Sigmoid colon (tissue), 7 donors: ENCODE measurements around the gene ANGPTL3. TPM values are rescaled to one million over a fixed set of nuclear protein-coding genes. Genes with fewer than 3 reads are reported as not detected.
"Not testable (repeated sequence)": the region's sequence is repeated elsewhere in the genome, so short reads cannot be mapped to it uniquely, and the experiment has no call there.

Experiments used
- DNase-seq: peaks from one replicate; pipeline ENCODE4 v3.0.0-alpha.2; 2019
- H3K27ac ChIP-seq, 4 donors: fragments of 200-600 bp; sonication (generic); one replicate each; pipeline ENCODE4 v1.5.1; 2016 to 2019; ENCODE audit warnings: mild to moderate bottlenecking in 1 of 4
- H3K27me3 ChIP-seq, 3 donors: fragments of 200-600 bp; sonication (generic); one replicate each; pipeline ENCODE4 v1.5.1; 2019; ENCODE audit warnings: mild to moderate bottlenecking in 1 of 3
- H3K36me3 ChIP-seq, 4 donors: fragments of 200-600 bp; sonication (generic); one replicate each; pipeline ENCODE4 v1.5.1; 2016 to 2019
- H3K4me1 ChIP-seq, 4 donors: fragments of 200-600 bp; sonication (generic); one replicate each; pipeline ENCODE4 v1.5.1; 2017 to 2019
- H3K4me3 ChIP-seq, 4 donors: fragments of 200-600 bp; sonication (generic); one replicate each; pipeline ENCODE4 v1.5.1; 2017 to 2019; ENCODE audit warnings: mild to moderate bottlenecking in 2 of 4, moderate library complexity in 1 of 4
- H3K9me3 ChIP-seq, 4 donors: fragments of 200-600 bp in 3 of 4; sonication (generic) in 3 of 4; one replicate each; pipeline versions ENCODE4 v1.5.1 to v1.6.1; 2013 to 2019
- EP300 ChIP-seq, 4 donors: sonication (generic); formaldehyde crosslinking; IDR thresholded peaks; one replicate each; pipeline ENCODE4 v1.6.1; 2017; ENCODE audit warnings: antibody characterized with exemption in 4 of 4
- POLR2A ChIP-seq, 2 donors: fragments of 450-650 bp; IDR thresholded peaks; one replicate each; pipeline ENCODE4 v1.6.1; 2016; ENCODE audit warnings: antibody characterized with exemption in 2 of 2, mild to moderate bottlenecking in 2 of 2, moderate library complexity in 2 of 2
- POLR2AphosphoS5 ChIP-seq, 4 donors: sonication (generic); formaldehyde crosslinking; IDR thresholded peaks; one replicate each; pipeline ENCODE4 v1.6.1; 2017; ENCODE audit warnings: antibody characterized with exemption in 4 of 4
- WGBS, 2 donors: extraction: QIAGEN DNeasy Blood & Tissue Kit; methylation state at CpG; one replicate each; pipeline ENCODE4 v1.1.7; 2013; 5-methylcytosine and 5-hydroxymethylcytosine counted together
- intact Hi-C: fragments of 100-400 bp; cut with DNase I; formaldehyde crosslinking; loops from one replicate; pipeline ENCODE4 v1.15.1; 2023
- polyA plus RNA-seq, 3 donors: library from polyadenylated mRNA; stranded (reverse); fragments of 200-250 nt; gene quantifications; one replicate each; pipeline ENCODE4 v1.2.3, GENCODE V29; 2013
- total RNA-seq, 4 donors: library from RNA; depleted of rRNA; stranded (reverse); fragments of >200 nt; gene quantifications; one replicate each; pipeline ENCODE4 v1.1.0, GENCODE V29; 2016
- TF ChIP-seq, protein P1 (sequence below), 4 experiments: fragments of 450-650 bp in 3 of 4; fragments of 200-600 bp in 1 of 4; IDR thresholded peaks; one replicate each; pipeline ENCODE4 v1.5.1; 2016 to 2019; ENCODE audit warnings: antibody characterized with exemption in 4 of 4, mild to moderate bottlenecking in 3 of 4, moderate library complexity in 2 of 4
- donor health status: healthy with polysubstance abuse.
- donor health status: Bipolar disorder and iron deficiency.
- donor health status: healthy.

Gene ANGPTL3
- total and polyA plus RNA-seq, 7 donors, result not detected

DNA sequence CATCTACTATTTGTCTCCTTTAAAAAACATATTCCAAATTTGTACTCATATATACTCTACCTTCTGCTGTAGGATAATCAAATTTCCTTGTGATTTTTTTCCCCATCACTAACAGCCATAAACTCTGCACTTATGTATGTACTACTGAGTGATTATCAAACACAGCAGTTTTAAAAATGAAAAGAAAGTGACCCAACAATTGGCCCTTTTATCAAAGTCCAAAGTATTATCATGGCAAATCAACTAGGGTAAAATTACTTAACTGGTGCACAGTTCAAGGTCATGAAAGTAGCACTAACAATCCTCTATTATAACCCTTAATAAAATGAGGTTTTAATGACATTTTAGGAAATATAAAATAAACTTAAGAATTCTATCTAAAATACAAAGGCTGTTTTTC lies 11.6 kb downstream of the ANGPTL3 start:
- intact Hi-C loops, result no loop called here

DNA sequence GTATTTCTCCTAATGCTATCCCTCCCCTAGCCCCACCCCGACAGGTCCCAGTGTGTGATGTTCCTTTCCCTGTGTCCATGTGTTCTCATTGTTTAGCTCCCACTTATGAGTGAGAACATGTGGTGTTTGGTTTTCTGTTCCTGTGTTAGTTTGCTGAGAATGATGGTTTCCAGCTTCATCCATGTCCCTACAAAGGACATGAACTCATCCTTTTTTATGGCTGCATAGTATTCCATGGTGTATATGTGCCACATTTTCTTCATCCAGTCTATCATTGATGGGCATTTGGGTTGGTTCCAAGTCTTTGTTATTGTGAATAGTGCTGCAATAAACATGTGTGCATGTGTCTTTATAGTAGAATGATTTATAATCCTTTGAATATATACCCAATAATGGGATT lies 13.3 kb downstream of the ANGPTL3 start:
- H3K36me3 ChIP-seq, H3K4me1 ChIP-seq, H3K4me3 ChIP-seq, intact Hi-C loops, H3K9me3 ChIP-seq, H3K27me3 ChIP-seq, DNase-seq, H3K27ac ChIP-seq: not testable (repeated sequence)
- 94 to 98% methylated on average over 1 of the region's 1 CpG for WGBS, 2 donors

More for the DNA sequence above, 11.6 kb downstream of the ANGPTL3 start:
- Histone ChIP-seq H3K27ac (no peak overlapping the region), H3K9me3 (no peaks in the 10 kb centered on the region), H3K4me3 (no peak overlapping the region), H3K27me3 (no peaks in the 10 kb centered on the region), H3K36me3 (peaks cover 0 to 6% (median 0%) of the 10 kb centered on the region in 4 donors), H3K4me1 (no peaks in the 10 kb centered on the region)
- no peak for DNase-seq
- TF ChIP-seq POLR2AphosphoS5 (IDR thresholded peaks at IDR 0.05), result no peak
- no peak for TF ChIP-seq EP300 (IDR thresholded peaks at IDR 0.05)
- no peak for TF ChIP-seq POLR2A (IDR thresholded peaks at IDR 0.05)
- TF ChIP-seq, protein P1, sequence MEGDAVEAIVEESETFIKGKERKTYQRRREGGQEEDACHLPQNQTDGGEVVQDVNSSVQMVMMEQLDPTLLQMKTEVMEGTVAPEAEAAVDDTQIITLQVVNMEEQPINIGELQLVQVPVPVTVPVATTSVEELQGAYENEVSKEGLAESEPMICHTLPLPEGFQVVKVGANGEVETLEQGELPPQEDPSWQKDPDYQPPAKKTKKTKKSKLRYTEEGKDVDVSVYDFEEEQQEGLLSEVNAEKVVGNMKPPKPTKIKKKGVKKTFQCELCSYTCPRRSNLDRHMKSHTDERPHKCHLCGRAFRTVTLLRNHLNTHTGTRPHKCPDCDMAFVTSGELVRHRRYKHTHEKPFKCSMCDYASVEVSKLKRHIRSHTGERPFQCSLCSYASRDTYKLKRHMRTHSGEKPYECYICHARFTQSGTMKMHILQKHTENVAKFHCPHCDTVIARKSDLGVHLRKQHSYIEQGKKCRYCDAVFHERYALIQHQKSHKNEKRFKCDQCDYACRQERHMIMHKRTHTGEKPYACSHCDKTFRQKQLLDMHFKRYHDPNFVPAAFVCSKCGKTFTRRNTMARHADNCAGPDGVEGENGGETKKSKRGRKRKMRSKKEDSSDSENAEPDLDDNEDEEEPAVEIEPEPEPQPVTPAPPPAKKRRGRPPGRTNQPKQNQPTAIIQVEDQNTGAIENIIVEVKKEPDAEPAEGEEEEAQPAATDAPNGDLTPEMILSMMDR (IDR thresholded peaks at IDR 0.05), result no peak

DNA sequence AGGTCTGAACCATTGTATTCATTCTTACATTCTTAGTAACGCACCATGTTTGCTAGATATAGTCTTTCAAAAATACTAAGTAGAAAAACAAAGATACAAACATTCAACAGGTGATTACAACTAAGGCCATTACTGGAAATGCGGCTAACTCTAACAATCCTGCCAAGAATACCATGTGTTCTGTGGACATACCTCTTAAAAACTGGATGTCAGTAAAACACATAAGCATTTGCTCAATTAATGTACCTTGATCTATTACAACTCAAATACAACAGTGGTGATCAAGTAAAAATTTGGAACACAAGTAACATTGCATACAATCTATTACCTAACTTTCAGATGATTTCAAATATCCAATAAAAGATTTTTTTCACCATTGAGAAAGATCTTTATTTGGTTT lies 15.4 kb downstream of the ANGPTL3 start:
- peaks cover 0 to 17% (median 0%) of the 10 kb centered on the region in 4 donors for H3K36me3 ChIP-seq
- 94 to 96% methylated on average over 2 of the region's 2 CpGs for WGBS, 2 donors
- intact Hi-C loops, result no loop called here

DNA sequence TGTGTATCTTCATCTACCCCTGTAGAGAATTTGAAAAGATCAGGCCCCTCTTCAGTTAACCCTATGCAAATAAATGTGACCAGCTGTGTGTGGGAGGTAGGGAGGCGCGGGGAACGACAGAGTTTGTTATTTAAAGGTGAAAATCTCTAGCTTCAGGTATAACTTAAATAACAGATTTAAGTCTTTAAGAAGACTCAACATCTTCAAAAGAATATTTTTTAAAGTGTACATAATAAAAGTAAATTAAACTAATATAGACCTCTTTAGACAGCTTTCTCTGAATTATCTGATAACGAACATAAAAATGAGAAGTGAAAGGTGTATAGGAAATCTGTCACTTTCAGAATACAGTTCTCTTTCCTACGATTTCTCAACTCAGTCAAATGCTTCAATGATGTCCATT lies 16.0 kb downstream of the ANGPTL3 start:
- intact Hi-C loops, result no loop called here
- Histone ChIP-seq H3K4me3 (no peak overlapping the region), H3K27me3 (no peaks in the 10 kb centered on the region), H3K4me1 (no peaks in the 10 kb centered on the region), H3K9me3 (no peaks in the 10 kb centered on the region), H3K36me3 (peaks cover 0 to 23% (median 1%) of the 10 kb centered on the region in 4 donors), H3K27ac (no peak overlapping the region)
- DNase-seq, result no peak
- WGBS, 2 donors, result 75 to 93% methylated on average over 5 of the region's 5 CpGs
- TF ChIP-seq, protein P1 (IDR thresholded peaks at IDR 0.05), result no peak
- TF ChIP-seq POLR2AphosphoS5 (IDR thresholded peaks at IDR 0.05) (no peak), POLR2A (IDR thresholded peaks at IDR 0.05) (no peak), EP300 (IDR thresholded peaks at IDR 0.05) (no peak)

More for the DNA sequence above, 15.4 kb downstream of the ANGPTL3 start:
- no peak for DNase-seq
- no peaks in the 10 kb centered on the region for H3K9me3 ChIP-seq
- H3K4me3 ChIP-seq, result no peak overlapping the region
- TF ChIP-seq, protein P1 (IDR thresholded peaks at IDR 0.05), result no peak
- TF ChIP-seq POLR2AphosphoS5 (IDR thresholded peaks at IDR 0.05) (no peak), POLR2A (IDR thresholded peaks at IDR 0.05) (no peak), EP300 (IDR thresholded peaks at IDR 0.05) (no peak)
- H3K27me3 ChIP-seq, result no peaks in the 10 kb centered on the region
- H3K4me1 ChIP-seq, result no peaks in the 10 kb centered on the region
- H3K27ac ChIP-seq, result no peak overlapping the region

DNA sequence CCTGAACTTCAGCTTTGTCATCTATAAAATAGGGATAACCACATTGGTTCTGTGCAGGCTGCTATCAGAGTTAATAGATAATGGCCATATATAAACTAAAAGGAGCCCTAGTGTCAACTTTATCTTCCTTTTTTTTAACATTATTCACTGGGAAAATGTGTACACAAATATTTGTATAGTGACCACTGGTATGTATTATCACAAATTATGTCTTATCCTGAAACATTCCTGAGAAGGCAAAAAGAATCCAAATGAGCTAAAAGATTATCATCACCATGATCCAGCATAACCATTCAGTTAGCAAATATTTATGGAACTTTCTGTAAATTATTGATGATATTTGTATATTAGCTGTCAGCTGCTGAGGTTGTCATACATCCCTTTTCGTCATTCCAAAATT lies 16.6 kb downstream of the ANGPTL3 start:
- TF ChIP-seq POLR2A (IDR thresholded peaks at IDR 0.05) (no peak), EP300 (IDR thresholded peaks at IDR 0.05) (no peak), POLR2AphosphoS5 (IDR thresholded peaks at IDR 0.05) (no peak)
- TF ChIP-seq, protein P1 (IDR thresholded peaks at IDR 0.05), result no peak
- WGBS, 2 donors, result 88 to 95% methylated on average over 1 of the region's 1 CpG
- no peak overlapping the region for H3K4me3 ChIP-seq
- intact Hi-C loops, result no loop called here
- no peak for DNase-seq
- H3K27me3 ChIP-seq, result no peaks in the 10 kb centered on the region
- peaks cover 0 to 23% (median 3%) of the 10 kb centered on the region in 4 donors for H3K36me3 ChIP-seq
- H3K9me3 ChIP-seq, result no peaks in the 10 kb centered on the region
- no peak overlapping the region for H3K27ac ChIP-seq
- H3K4me1 ChIP-seq, result no peaks in the 10 kb centered on the region
